Neural cell (in vitro differentiated cells): Measurements from ENCODE around the gene UNC5C. TPM values are rescaled to one million over a fixed set of nuclear protein-coding genes. Genes with fewer than 3 reads are reported as not detected.

Source experiments
- H2AFZ ChIP-seq: fragments of 200-600, 300-800 bp; sonication (generic), shearing (Covaris generic); 2 replicates; pipeline ENCODE4 v1.6.0; 2014; ENCODE audit warnings: low read depth, mild to moderate bottlenecking, antibody characterized with exemption, low read length, moderate library complexity
- H3F3A ChIP-seq: fragments of 200-600 bp; shearing (Covaris generic); 2 replicates; pipeline ENCODE4 v1.6.1; 2016; ENCODE audit warnings: mild to moderate bottlenecking, moderate library complexity, mixed read lengths, antibody characterized with exemption, low read length; ENCODE audit not compliant: insufficient read depth, poor library complexity, severe bottlenecking
- H3K27ac ChIP-seq: fragments of 200-600, 300-800 bp; sonication (generic), shearing (Covaris generic); 2 replicates; pipeline ENCODE4 v1.5.1; 2014; ENCODE audit warnings: mild to moderate bottlenecking, low read length, moderate library complexity
- H3K27me3 ChIP-seq: fragments of 300-800, 200-600 bp; sonication (generic), shearing (Covaris generic); 2 replicates; pipeline ENCODE4 v1.6.0; 2014; ENCODE audit warnings: mild to moderate bottlenecking, low read depth, low read length, moderate library complexity; ENCODE audit not compliant: insufficient read depth
- H3K36me3 ChIP-seq: fragments of 300-800, 200-600 bp; sonication (generic), shearing (Covaris generic); 2 replicates; pipeline ENCODE4 v1.5.1; 2014; ENCODE audit warnings: mild to moderate bottlenecking, antibody characterized with exemption, low read length, moderate library complexity; ENCODE audit not compliant: insufficient read depth
- H3K4me2 ChIP-seq: fragments of 300-800, 200-600 bp; sonication (generic), shearing (Covaris generic); 2 replicates; pipeline ENCODE4 v1.6.0; 2014; ENCODE audit warnings: mild to moderate bottlenecking, low read length
- H3K4me3 ChIP-seq: fragments of 300-800, 200-600 bp; sonication (generic), shearing (Covaris generic); 2 replicates; pipeline ENCODE4 v1.5.1; 2014; ENCODE audit warnings: mild to moderate bottlenecking, low read length, moderate library complexity
- H3K79me2 ChIP-seq: fragments of 200-600 bp; shearing (Covaris generic); replicated peaks from 2 replicates; pipeline ENCODE4 v1.6.0; 2014; ENCODE audit warnings: mild to moderate bottlenecking, low read length, moderate library complexity; ENCODE audit not compliant: insufficient read depth
- H3K9ac ChIP-seq: fragments of 300-800, 200-600 bp; sonication (generic), shearing (Covaris generic); 2 replicates; pipeline ENCODE4 v1.6.1; 2016; ENCODE audit warnings: mild to moderate bottlenecking, low read length, mixed read lengths
- H3K9me2 ChIP-seq: fragments of 200-600 bp; shearing (Covaris generic); 2 replicates; pipeline ENCODE4 v1.6.1; 2016; ENCODE audit warnings: mild to moderate bottlenecking, low read length, mixed read lengths; ENCODE audit not compliant: insufficient read depth
- H3K9me3 ChIP-seq: fragments of 200-600, 300-800 bp; sonication (generic), shearing (Covaris generic); 2 replicates; pipeline ENCODE4 v1.6.1; 2016; ENCODE audit warnings: mild to moderate bottlenecking, mixed run types, low read length, moderate library complexity, mixed read lengths
- H4K20me1 ChIP-seq: fragments of 200-600 bp; shearing (Covaris generic); 2 replicates; pipeline ENCODE4 v1.6.1; 2016; ENCODE audit warnings: mild to moderate bottlenecking, mixed run types; ENCODE audit not compliant: insufficient read depth
- EP300 ChIP-seq: fragments of 450-650 bp; conservative IDR thresholded peaks from 2 replicates; pipeline ENCODE4 v1.6.1; 2014; ENCODE audit warnings: antibody characterized with exemption, mild to moderate bottlenecking, moderate library complexity; ENCODE audit not compliant: poor library complexity, severe bottlenecking
- EZH2 ChIP-seq: fragments of 200-600, 300-800 bp; shearing (Covaris generic), sonication (generic); IDR thresholded peaks from 2 replicates; pipeline ENCODE4 v1.6.1; 2014; ENCODE audit warnings: antibody characterized with exemption, low read length, borderline replicate concordance, mild to moderate bottlenecking; ENCODE audit not compliant: insufficient read depth, poor library complexity, severe bottlenecking
- MXI1 ChIP-seq: fragments of 450-650 bp; conservative IDR thresholded peaks from 2 replicates; pipeline ENCODE4 v1.6.1; 2014; ENCODE audit warnings: antibody characterized with exemption, mild to moderate bottlenecking; ENCODE audit not compliant: poor library complexity, severe bottlenecking
- POLR2AphosphoS5 ChIP-seq: IDR thresholded peaks from 2 replicates; pipeline ENCODE4 v1.6.1; 2012
- RAD21 ChIP-seq: fragments of 450-650 bp; conservative IDR thresholded peaks from 2 replicates; pipeline ENCODE4 v1.6.1; 2014; ENCODE audit warnings: antibody characterized with exemption, mild to moderate bottlenecking, moderate library complexity
- SMC3 ChIP-seq: fragments of 450-650 bp; conservative IDR thresholded peaks from 2 replicates; pipeline ENCODE4 v1.6.1; 2014; ENCODE audit warnings: antibody characterized with exemption, mild to moderate bottlenecking, moderate library complexity; ENCODE audit not compliant: poor library complexity
- TAF1 ChIP-seq: IDR thresholded peaks from 2 replicates; pipeline ENCODE4 v1.6.1; 2012; ENCODE audit warnings: low read depth
- polyA plus RNA-seq: library from polyadenylated mRNA; depleted of rRNA; stranded (reverse); fragments of >200 nt; gene quantifications from 2 replicates; pipeline ENCODE4 v1.2.3, GENCODE V29; 2014
- TF ChIP-seq, protein P1 (sequence below): fragments of 450-650 bp; IDR thresholded peaks from 2 replicates; pipeline ENCODE4 v1.5.1; 2014; ENCODE audit warnings: antibody characterized with exemption, mild to moderate bottlenecking, moderate library complexity; ENCODE audit not compliant: poor library complexity, severe bottlenecking
- TF ChIP-seq, protein P2 (sequence below): IDR thresholded peaks from 2 replicates; pipeline ENCODE4 v1.6.1; 2012; ENCODE audit warnings: borderline replicate concordance

The UNC5C gene
- polyA plus RNA-seq, 1 donor from 2014 or later = 0.56 TPM

DNA sequence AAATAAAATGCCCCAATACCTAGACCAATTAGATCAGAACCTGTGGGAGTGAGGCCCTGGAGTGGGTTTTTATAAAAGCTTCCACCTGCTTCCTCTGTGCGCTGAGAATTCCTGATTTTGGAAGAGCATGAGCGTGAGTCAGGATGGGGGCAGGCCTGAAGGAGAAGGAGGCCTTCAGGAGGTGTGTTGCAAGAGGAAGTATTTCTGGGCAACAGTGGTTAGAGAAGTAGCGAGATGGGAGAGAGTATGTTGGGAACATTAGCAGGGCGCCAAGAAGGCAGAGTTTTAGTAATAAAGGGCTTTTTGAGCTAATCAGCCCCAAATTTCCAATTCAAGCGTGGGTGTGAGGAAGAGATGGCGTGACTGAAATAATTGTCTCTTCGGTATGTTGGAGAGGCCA, 349.8 kb downstream of the UNC5C start:
- no peak overlapping the region for H2AFZ ChIP-seq
- H3K27me3 ChIP-seq = no peaks in the 10 kb centered on the region
- no peak overlapping the region for H3K27ac ChIP-seq
- H3K9me3 ChIP-seq = no peaks in the 10 kb centered on the region
- TF ChIP-seq EP300 (no peak), EZH2 (no peak), MXI1 (no peak), RAD21 (no peak), SMC3 (no peak), POLR2AphosphoS5 (no peak), TAF1 (no peak)
- TF ChIP-seq, protein P1, sequence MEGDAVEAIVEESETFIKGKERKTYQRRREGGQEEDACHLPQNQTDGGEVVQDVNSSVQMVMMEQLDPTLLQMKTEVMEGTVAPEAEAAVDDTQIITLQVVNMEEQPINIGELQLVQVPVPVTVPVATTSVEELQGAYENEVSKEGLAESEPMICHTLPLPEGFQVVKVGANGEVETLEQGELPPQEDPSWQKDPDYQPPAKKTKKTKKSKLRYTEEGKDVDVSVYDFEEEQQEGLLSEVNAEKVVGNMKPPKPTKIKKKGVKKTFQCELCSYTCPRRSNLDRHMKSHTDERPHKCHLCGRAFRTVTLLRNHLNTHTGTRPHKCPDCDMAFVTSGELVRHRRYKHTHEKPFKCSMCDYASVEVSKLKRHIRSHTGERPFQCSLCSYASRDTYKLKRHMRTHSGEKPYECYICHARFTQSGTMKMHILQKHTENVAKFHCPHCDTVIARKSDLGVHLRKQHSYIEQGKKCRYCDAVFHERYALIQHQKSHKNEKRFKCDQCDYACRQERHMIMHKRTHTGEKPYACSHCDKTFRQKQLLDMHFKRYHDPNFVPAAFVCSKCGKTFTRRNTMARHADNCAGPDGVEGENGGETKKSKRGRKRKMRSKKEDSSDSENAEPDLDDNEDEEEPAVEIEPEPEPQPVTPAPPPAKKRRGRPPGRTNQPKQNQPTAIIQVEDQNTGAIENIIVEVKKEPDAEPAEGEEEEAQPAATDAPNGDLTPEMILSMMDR = no peak
- TF ChIP-seq, protein P2, sequence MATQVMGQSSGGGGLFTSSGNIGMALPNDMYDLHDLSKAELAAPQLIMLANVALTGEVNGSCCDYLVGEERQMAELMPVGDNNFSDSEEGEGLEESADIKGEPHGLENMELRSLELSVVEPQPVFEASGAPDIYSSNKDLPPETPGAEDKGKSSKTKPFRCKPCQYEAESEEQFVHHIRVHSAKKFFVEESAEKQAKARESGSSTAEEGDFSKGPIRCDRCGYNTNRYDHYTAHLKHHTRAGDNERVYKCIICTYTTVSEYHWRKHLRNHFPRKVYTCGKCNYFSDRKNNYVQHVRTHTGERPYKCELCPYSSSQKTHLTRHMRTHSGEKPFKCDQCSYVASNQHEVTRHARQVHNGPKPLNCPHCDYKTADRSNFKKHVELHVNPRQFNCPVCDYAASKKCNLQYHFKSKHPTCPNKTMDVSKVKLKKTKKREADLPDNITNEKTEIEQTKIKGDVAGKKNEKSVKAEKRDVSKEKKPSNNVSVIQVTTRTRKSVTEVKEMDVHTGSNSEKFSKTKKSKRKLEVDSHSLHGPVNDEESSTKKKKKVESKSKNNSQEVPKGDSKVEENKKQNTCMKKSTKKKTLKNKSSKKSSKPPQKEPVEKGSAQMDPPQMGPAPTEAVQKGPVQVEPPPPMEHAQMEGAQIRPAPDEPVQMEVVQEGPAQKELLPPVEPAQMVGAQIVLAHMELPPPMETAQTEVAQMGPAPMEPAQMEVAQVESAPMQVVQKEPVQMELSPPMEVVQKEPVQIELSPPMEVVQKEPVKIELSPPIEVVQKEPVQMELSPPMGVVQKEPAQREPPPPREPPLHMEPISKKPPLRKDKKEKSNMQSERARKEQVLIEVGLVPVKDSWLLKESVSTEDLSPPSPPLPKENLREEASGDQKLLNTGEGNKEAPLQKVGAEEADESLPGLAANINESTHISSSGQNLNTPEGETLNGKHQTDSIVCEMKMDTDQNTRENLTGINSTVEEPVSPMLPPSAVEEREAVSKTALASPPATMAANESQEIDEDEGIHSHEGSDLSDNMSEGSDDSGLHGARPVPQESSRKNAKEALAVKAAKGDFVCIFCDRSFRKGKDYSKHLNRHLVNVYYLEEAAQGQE = no peak
- no peak overlapping the region for H3K4me3 ChIP-seq
- H4K20me1 ChIP-seq = no peaks in the 10 kb centered on the region
- no peaks in the 10 kb centered on the region for H3K79me2 ChIP-seq
- no peak overlapping the region for H3K9ac ChIP-seq
- H3F3A ChIP-seq = no peaks in the 10 kb centered on the region
- H3K36me3 ChIP-seq = no peaks in the 10 kb centered on the region
- H3K4me2 ChIP-seq = no peak overlapping the region
- no peaks in the 10 kb centered on the region for H3K9me2 ChIP-seq

DNA sequence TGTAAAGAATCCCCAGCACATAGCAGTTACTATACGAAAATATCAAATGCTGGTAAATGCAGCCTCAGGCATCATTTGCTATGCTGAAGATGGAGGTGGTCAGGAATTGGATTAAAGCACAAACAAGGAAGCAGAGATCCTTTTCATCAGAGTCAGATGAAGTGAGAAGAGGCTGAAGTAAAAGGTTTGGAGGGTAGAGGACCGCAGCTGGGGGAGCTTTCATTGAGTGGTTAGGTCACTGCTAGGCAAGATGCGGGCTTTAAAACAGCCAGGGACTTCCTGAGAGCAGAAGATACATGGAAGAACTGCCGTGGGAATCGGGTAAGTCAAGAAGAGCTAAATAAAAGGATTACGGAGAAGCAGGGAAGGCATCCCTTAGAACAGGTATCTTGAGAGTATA, 351.4 kb downstream of the UNC5C start:
- Histone ChIP-seq H3K4me2 (no peak overlapping the region), H3K79me2 (no peaks in the 10 kb centered on the region), H4K20me1 (no peaks in the 10 kb centered on the region), H3K9me3 (no peaks in the 10 kb centered on the region), H3K4me3 (no peak overlapping the region), H3K9ac (no peak overlapping the region), H3K9me2 (no peaks in the 10 kb centered on the region), H3K27me3 (peaks cover 12% of the 10 kb centered on the region), H2AFZ (no peak overlapping the region), H3K27ac (no peak overlapping the region), H3F3A (no peaks in the 10 kb centered on the region), H3K36me3 (no peaks in the 10 kb centered on the region)
- TF ChIP-seq MXI1 = no peak
- TF ChIP-seq, protein P1 = no peak
- TF ChIP-seq TAF1 = no peak
- no peak for TF ChIP-seq SMC3
- TF ChIP-seq RAD21 = no peak
- TF ChIP-seq POLR2AphosphoS5 = no peak
- TF ChIP-seq, protein P2 = no peak
- no peak for TF ChIP-seq EZH2
- TF ChIP-seq EP300 = no peak
